Mesenchymal stem cell (in vitro differentiated cells and primary cell): Measurements from ENCODE around the gene MICA.
A peak's percentile ranks its signal among the peaks of the same experiment; 100 is the strongest.

Experiments used
- DNase-seq: peaks from one replicate; pipeline ENCODE4 v3.0.0-alpha.2; 2013
- H2AFZ ChIP-seq: one replicate; pipeline ENCODE4 v1.6.1; 2013; ENCODE audit warnings: low read depth, mild to moderate bottlenecking, control low read depth, inconsistent platforms, low read length, moderate library complexity
- H2AK5ac ChIP-seq: 2 replicates; pipeline ENCODE4 v1.6.1; 2013; ENCODE audit warnings: low read length, moderate library complexity, mild to moderate bottlenecking, inconsistent platforms; ENCODE audit not compliant: severe bottlenecking
- H2BK120ac ChIP-seq: one replicate; pipeline ENCODE4 v1.6.1; 2013; ENCODE audit warnings: low read depth, mild to moderate bottlenecking, inconsistent platforms, low read length, moderate library complexity
- H2BK12ac ChIP-seq, 2 experiments: one replicate each; pipeline ENCODE4 v1.6.1; 2013; ENCODE audit warnings: inconsistent platforms in 2 of 2, low read length in 2 of 2, mild to moderate bottlenecking in 2 of 2, moderate library complexity in 2 of 2, control low read depth in 1 of 2
- H2BK15ac ChIP-seq: one replicate; pipeline ENCODE4 v1.6.1; 2013; ENCODE audit warnings: mild to moderate bottlenecking, low read depth, inconsistent platforms; ENCODE audit not compliant: poor library complexity, severe bottlenecking
- H2BK5ac ChIP-seq: 2 replicates; pipeline ENCODE4 v1.6.1; 2013; ENCODE audit warnings: low read depth, mild to moderate bottlenecking, low read length, control low read depth, inconsistent platforms; ENCODE audit not compliant: poor library complexity, severe bottlenecking
- H3K14ac ChIP-seq, 2 experiments: one replicate each; pipeline ENCODE4 v1.6.1; 2013; ENCODE audit warnings: inconsistent platforms in 2 of 2, low read length in 2 of 2, control low read depth in 1 of 2, mild to moderate bottlenecking in 1 of 2, moderate library complexity in 1 of 2
- H3K18ac ChIP-seq, 2 experiments: one replicate each; pipeline ENCODE4 v1.6.1; 2013; ENCODE audit warnings: inconsistent platforms in 2 of 2, low read length in 2 of 2, control low read depth in 1 of 2, low read depth in 1 of 2, mild to moderate bottlenecking in 1 of 2
- H3K23ac ChIP-seq, 2 experiments: one replicate each; pipeline ENCODE4 v1.6.1; 2013; ENCODE audit warnings: inconsistent platforms in 2 of 2, low read length in 2 of 2, mild to moderate bottlenecking in 2 of 2, moderate library complexity in 2 of 2, control low read depth in 1 of 2
- H3K27ac ChIP-seq: 2 replicates; pipeline ENCODE4 v1.5.1; 2013; ENCODE audit warnings: mild to moderate bottlenecking, moderate library complexity, low read length, control low read depth, inconsistent platforms; ENCODE audit not compliant: poor library complexity, severe bottlenecking
- H3K27me3 ChIP-seq, 2 experiments: 2 replicates each; pipeline versions ENCODE4 v1.6.1 to v1.7.0; 2013; ENCODE audit warnings: low read length in 2 of 2, mild to moderate bottlenecking in 2 of 2, moderate library complexity in 2 of 2, control low read depth in 1 of 2, inconsistent platforms in 1 of 2; ENCODE audit not compliant: control insufficient read depth in 1 of 2, insufficient read depth in 1 of 2
- H3K36me3 ChIP-seq, 2 experiments: 2 replicates each; pipeline versions ENCODE4 v1.6.1 to v1.7.0; 2013; ENCODE audit warnings: low read length in 2 of 2, control low read depth in 1 of 2, inconsistent platforms in 1 of 2, low read depth in 1 of 2, mild to moderate bottlenecking in 1 of 2; ENCODE audit not compliant: insufficient read depth in 2 of 2, control insufficient read depth in 1 of 2
- H3K4ac ChIP-seq, 2 experiments: one replicate each; pipeline ENCODE4 v1.6.1; 2013; ENCODE audit warnings: inconsistent platforms in 2 of 2, low read length in 2 of 2, mild to moderate bottlenecking in 2 of 2, moderate library complexity in 2 of 2, control low read depth in 1 of 2, low read depth in 1 of 2
- H3K4me1 ChIP-seq: 2 replicates; pipeline ENCODE4 v1.6.1; 2013; ENCODE audit warnings: low read depth, low read length, control low read depth; ENCODE audit not compliant: control insufficient read depth, insufficient read depth
- H3K4me2 ChIP-seq: 2 replicates; pipeline ENCODE4 v1.6.1; 2013; ENCODE audit warnings: low read length, mild to moderate bottlenecking, inconsistent platforms; ENCODE audit not compliant: poor library complexity, severe bottlenecking
- H3K4me3 ChIP-seq, 2 experiments: 2 replicates each; pipeline versions ENCODE4 v1.5.1 to v1.7.0; 2013; ENCODE audit warnings: low read length in 2 of 2, mild to moderate bottlenecking in 2 of 2, control low read depth in 1 of 2, low read depth in 1 of 2; ENCODE audit not compliant: insufficient read depth in 1 of 2
- H3K79me1 ChIP-seq: replicated peaks from 2 replicates; pipeline ENCODE4 v1.6.1; 2013; ENCODE audit warnings: mild to moderate bottlenecking, control low read depth, low read length, inconsistent platforms; ENCODE audit not compliant: poor library complexity, severe bottlenecking
- H3K9ac ChIP-seq: 2 replicates; pipeline ENCODE4 v1.7.0; 2013; ENCODE audit warnings: mild to moderate bottlenecking, low read length, moderate library complexity
- H3K9me3 ChIP-seq: 2 replicates; pipeline ENCODE4 v1.7.0; 2013; ENCODE audit warnings: mild to moderate bottlenecking, low read length; ENCODE audit not compliant: control insufficient read depth
- H4K8ac ChIP-seq: one replicate; pipeline ENCODE4 v1.6.1; 2013; ENCODE audit warnings: inconsistent platforms, mild to moderate bottlenecking, low read length, moderate library complexity
- H4K91ac ChIP-seq: one replicate; pipeline ENCODE4 v1.6.1; 2013; ENCODE audit warnings: mild to moderate bottlenecking, low read length, inconsistent platforms
- WGBS: methylation state at CpG from one replicate; pipeline ENCODE4 v1.1.7; 2013; ENCODE audit warnings: mixed read lengths; 5-methylcytosine and 5-hydroxymethylcytosine counted together

MICA gene

DNA sequence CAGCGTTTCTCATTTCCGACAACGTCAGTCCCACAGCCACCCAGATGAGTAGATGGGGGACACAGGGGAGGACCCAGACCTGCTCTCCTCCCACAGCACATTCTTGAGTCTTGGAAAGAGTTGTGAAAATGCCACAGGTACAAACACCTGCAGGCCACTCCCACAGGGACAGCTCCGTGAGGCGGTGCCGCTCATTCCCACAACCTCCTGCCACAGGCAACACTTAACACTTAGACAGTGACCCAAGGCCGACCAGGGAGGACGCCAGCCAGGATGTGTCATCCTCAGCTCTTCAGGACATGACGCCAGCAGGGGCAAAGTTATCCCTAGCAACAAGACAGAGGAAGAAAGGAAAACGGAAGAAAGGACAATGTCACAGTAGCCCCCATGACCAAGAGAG lies 23.5 kb upstream of the MICA start:
- Histone ChIP-seq H4K8ac (no peak overlapping the region), H3K27ac (no peak overlapping the region)

GRCh38 chr6:31381666-31382065 lies 21.7 kb upstream of the MICA start:
- Histone ChIP-seq H3K79me1 (no peaks in the 10 kb centered on the region), H3K27me3 (peaks cover 36% of the 10 kb centered on the region in 2 experiments), H3K14ac (no peak overlapping the region), H2BK12ac (no peak overlapping the region), H2AFZ (no peak overlapping the region), H2BK120ac (no peak overlapping the region), H3K4ac (no peak overlapping the region), H3K36me3 (no peaks in the 10 kb centered on the region), H4K91ac (no peak overlapping the region), H3K4me1 (peaks cover 1% of the 10 kb centered on the region), H3K9me3 (no peaks in the 10 kb centered on the region), H4K8ac (no peak overlapping the region), H2BK15ac (no peak overlapping the region), H3K23ac (no peak overlapping the region), H3K27ac (no peak overlapping the region), H3K4me3 (no peak overlapping the region), H3K9ac (no peak overlapping the region), H3K4me2 (no peak overlapping the region), H3K18ac (no peak overlapping the region), H2AK5ac (no peak overlapping the region), H2BK5ac (no peak overlapping the region)
- no peak for DNase-seq
- 68% methylated on average over 4 of the region's 4 CpGs for WGBS

More for the DNA sequence above, 23.5 kb upstream of the MICA start:
- no peak overlapping the region for H3K4me2 ChIP-seq
- H3K9me3 ChIP-seq: no peaks in the 10 kb centered on the region
- H3K9ac ChIP-seq: no peak overlapping the region
- H2BK5ac ChIP-seq: no peak overlapping the region
- H3K14ac ChIP-seq: no peak overlapping the region
- H2AK5ac ChIP-seq: no peak overlapping the region
- H3K23ac ChIP-seq: no peak overlapping the region
- H2BK12ac ChIP-seq: no peak overlapping the region
- no peak overlapping the region for H2AFZ ChIP-seq
- WGBS: 54% methylated on average over 10 of the region's 10 CpGs
- no peak overlapping the region for H4K91ac ChIP-seq
- peaks cover 43 to 50% of the 10 kb centered on the region in 2 experiments for H3K27me3 ChIP-seq
- no peak overlapping the region for H2BK120ac ChIP-seq
- H3K36me3 ChIP-seq: no peaks in the 10 kb centered on the region
- no peaks in the 10 kb centered on the region for H3K79me1 ChIP-seq
- H3K18ac ChIP-seq: no peak overlapping the region
- no peak overlapping the region for H3K4ac ChIP-seq
- H2BK15ac ChIP-seq: no peak overlapping the region
- no peaks in the 10 kb centered on the region for H3K4me1 ChIP-seq
- no peak for DNase-seq
- H3K4me3 ChIP-seq: no peak overlapping the region

GRCh38 chr6:31383149-31383548 lies 20.2 kb upstream of the MICA start:
- H2BK15ac ChIP-seq: no peak overlapping the region
- no peak overlapping the region for H4K8ac ChIP-seq
- WGBS: 87% methylated on average over 3 of the region's 5 CpGs
- H2AK5ac ChIP-seq: no peak overlapping the region
- no peak overlapping the region for H3K14ac ChIP-seq
- H3K4ac ChIP-seq: no peak overlapping the region
- no peak overlapping the region for H3K18ac ChIP-seq
- no peak overlapping the region for H2BK5ac ChIP-seq
- no peaks in the 10 kb centered on the region for H3K9me3 ChIP-seq
- H3K23ac ChIP-seq: no peak overlapping the region
- H3K4me3 ChIP-seq: no peak overlapping the region
- no peaks in the 10 kb centered on the region for H3K79me1 ChIP-seq
- H3K27ac ChIP-seq: no peak overlapping the region
- peak; percentile 25 for DNase-seq
- no peaks in the 10 kb centered on the region for H3K36me3 ChIP-seq
- peaks cover 21 to 23% of the 10 kb centered on the region in 2 experiments for H3K27me3 ChIP-seq
- peaks cover 1% of the 10 kb centered on the region for H3K4me1 ChIP-seq
- H2AFZ ChIP-seq: no peak overlapping the region
- no peak overlapping the region for H4K91ac ChIP-seq
- H3K9ac ChIP-seq: no peak overlapping the region
- no peak overlapping the region for H2BK12ac ChIP-seq
- no peak overlapping the region for H2BK120ac ChIP-seq
- no peak overlapping the region for H3K4me2 ChIP-seq

DNA sequence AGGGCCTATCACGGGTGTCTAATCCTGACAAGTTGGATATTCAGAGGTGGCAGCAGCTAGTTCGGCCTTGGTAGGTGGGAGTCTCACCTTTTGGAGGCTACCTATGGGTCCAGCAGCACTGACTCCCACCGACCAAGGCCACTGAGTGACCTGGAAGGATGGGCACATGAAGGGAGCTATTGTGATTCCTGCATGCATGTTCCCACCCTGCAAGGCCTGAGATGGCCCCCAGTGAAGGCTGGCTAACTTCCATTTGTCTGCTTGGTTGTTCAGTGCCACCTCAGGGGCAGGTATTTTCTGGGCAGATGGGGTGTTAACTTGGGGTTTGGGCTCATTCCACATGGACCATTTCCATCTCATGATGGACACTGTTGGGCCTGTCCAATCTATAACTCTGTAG lies 18.4 kb upstream of the MICA start:
- Histone ChIP-seq H3K9me3 (no peaks in the 10 kb centered on the region), H4K8ac (no peak overlapping the region), H3K9ac (no peak overlapping the region), H3K4ac (no peak overlapping the region), H3K18ac (no peak overlapping the region), H4K91ac (no peak overlapping the region), H2AK5ac (no peak overlapping the region), H3K4me2 (no peak overlapping the region), H2BK120ac (no peak overlapping the region), H3K27ac (no peak overlapping the region), H3K23ac (no peak overlapping the region), H2BK15ac (no peak overlapping the region), H3K27me3 (peaks cover 5 to 7% of the 10 kb centered on the region in 2 experiments), H2BK5ac (no peak overlapping the region), H2AFZ (no peak overlapping the region), H3K4me3 (no peak overlapping the region), H3K4me1 (peaks cover 1% of the 10 kb centered on the region), H3K79me1 (no peaks in the 10 kb centered on the region), H2BK12ac (no peak overlapping the region), H3K14ac (no peak overlapping the region), H3K36me3 (no peaks in the 10 kb centered on the region)
- DNase-seq: no peak
- WGBS: 88% methylated on average over 3 of the region's 3 CpGs
